ENCODE data around the gene RAB28.

DNA sequence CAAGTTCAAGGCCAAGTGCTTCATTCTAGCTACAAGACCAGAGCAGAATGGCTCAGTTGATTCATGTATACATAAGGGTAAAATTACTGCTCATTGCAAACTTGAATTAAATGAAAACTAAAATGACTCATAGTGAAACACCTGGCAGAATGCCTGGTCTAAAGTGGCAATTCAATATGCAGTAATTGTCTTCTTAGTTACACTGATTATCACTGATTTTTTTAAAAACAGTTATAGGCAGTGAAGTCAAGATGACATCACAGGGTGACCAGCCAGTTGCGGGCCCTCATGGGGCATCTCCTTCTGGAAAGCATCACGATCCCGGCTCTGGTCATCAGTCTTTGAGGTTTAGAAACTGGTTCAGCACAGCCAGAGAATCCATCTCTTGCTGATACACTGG lies 154.2 kb downstream of the RAB28 start:
- TF ChIP-seq, protein P1, sequence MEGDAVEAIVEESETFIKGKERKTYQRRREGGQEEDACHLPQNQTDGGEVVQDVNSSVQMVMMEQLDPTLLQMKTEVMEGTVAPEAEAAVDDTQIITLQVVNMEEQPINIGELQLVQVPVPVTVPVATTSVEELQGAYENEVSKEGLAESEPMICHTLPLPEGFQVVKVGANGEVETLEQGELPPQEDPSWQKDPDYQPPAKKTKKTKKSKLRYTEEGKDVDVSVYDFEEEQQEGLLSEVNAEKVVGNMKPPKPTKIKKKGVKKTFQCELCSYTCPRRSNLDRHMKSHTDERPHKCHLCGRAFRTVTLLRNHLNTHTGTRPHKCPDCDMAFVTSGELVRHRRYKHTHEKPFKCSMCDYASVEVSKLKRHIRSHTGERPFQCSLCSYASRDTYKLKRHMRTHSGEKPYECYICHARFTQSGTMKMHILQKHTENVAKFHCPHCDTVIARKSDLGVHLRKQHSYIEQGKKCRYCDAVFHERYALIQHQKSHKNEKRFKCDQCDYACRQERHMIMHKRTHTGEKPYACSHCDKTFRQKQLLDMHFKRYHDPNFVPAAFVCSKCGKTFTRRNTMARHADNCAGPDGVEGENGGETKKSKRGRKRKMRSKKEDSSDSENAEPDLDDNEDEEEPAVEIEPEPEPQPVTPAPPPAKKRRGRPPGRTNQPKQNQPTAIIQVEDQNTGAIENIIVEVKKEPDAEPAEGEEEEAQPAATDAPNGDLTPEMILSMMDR (conservative IDR thresholded peaks at IDR 0.05) = no peak
- TF ChIP-seq ZFX (IDR thresholded peaks at IDR 0.05) = no peak

Measured in C4-2B (cell line).